OCI-LY3 (cell line): ENCODE results near the gene SNX25.
"Not testable (repeated sequence)": the region's sequence is repeated elsewhere in the genome, so short reads cannot be mapped to it uniquely, and the experiment has no call there.

ENCODE experiments used
- H2AFZ ChIP-seq: fragments of 200-600, 300-600 bp; shearing (Covaris generic); 2 replicates; pipeline ENCODE4 v1.6.0; 2014; ENCODE audit warnings: antibody characterized with exemption, low read depth, low read length
- H3K27ac ChIP-seq: fragments of 200-600, 300-600 bp; sonication (generic); 2 replicates; pipeline ENCODE4 v1.5.1; 2014; ENCODE audit warnings: mild to moderate bottlenecking, low read length, moderate library complexity, mixed read lengths
- H3K27me3 ChIP-seq: fragments of 200-600, 300-600 bp; sonication (generic); 2 replicates; pipeline ENCODE4 v1.6.1; 2014; ENCODE audit warnings: low read depth, low read length, mixed read lengths
- H3K36me3 ChIP-seq: fragments of 200-600, 300-600 bp; sonication (generic); replicated peaks from 2 replicates; pipeline ENCODE3; 2014; ENCODE audit warnings: low read depth, low read length, mixed read lengths
- H3K4me1 ChIP-seq: fragments of 300-600, 200-600 bp; sonication (generic); 2 replicates; pipeline ENCODE4 v1.6.1; 2014; ENCODE audit warnings: low read length, mixed read lengths
- H3K4me2 ChIP-seq: fragments of 200-600, 300-600 bp; sonication (generic); 2 replicates; pipeline ENCODE4 v1.6.1; 2014; ENCODE audit warnings: low read length, mixed read lengths
- H3K4me3 ChIP-seq: fragments of 300-600, 200-600 bp; sonication (generic); 2 replicates; pipeline ENCODE4 v1.5.1; 2014; ENCODE audit warnings: antibody characterized with exemption, mild to moderate bottlenecking, low read length, moderate library complexity
- H3K79me2 ChIP-seq: fragments of 300-600, 200-600 bp; shearing (Covaris generic); 2 replicates; pipeline ENCODE4 v1.6.1; 2014; ENCODE audit warnings: mild to moderate bottlenecking, low read length, mixed read lengths
- H3K9ac ChIP-seq: fragments of 300-600, 200-600 bp; shearing (Covaris generic); 2 replicates; pipeline ENCODE4 v1.6.0; 2014; ENCODE audit warnings: mild to moderate bottlenecking, low read length, moderate library complexity
- H3K9me3 ChIP-seq: fragments of 200-600, 300-600 bp; shearing (Covaris generic); 2 replicates; pipeline ENCODE4 v1.6.1; 2014; ENCODE audit warnings: low read length, mixed read lengths; ENCODE audit not compliant: insufficient read depth
- H4K20me1 ChIP-seq: fragments of 200-600, 300-600 bp; sonication (generic); 2 replicates; pipeline ENCODE4 v1.6.1; 2016; ENCODE audit warnings: low read length, mixed read lengths; ENCODE audit not compliant: insufficient read depth
- EZH2phosphoT487 ChIP-seq: fragments of 200-600 bp; shearing (Covaris generic); IDR thresholded peaks from 2 replicates; pipeline ENCODE4 v1.6.1; 2018; ENCODE audit warnings: antibody characterized with exemption, mixed run types, low read depth
- TF ChIP-seq, protein P1 (sequence below): fragments of 200-600, 300-600 bp; sonication (generic); IDR thresholded peaks from 2 replicates; pipeline ENCODE4 v1.5.1; 2014; ENCODE audit warnings: antibody characterized with exemption, low read length, low read depth

Gene SNX25

DNA sequence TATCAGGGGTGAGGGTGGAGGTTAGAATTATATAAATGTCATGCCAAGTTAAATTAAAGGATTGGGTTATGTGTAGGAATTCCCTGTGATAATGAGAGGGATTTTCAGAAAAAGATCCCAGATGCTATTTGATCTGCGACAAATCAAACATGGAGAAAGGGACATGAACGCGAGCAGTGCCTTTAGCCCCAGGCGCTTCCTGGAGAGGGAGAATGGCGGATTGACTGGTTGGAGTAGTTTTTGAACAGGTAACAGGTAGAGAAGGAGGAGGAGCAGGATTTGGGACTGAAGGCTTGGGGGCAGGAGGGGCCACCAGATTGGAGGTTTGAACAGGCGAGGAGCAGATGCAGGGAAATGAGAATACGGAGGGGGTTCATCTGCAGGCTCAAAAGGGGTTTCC lies 119.2 kb downstream of the SNX25 start:
- Histone ChIP-seq H3K4me1 (no peaks in the 10 kb centered on the region), H3K4me2 (no peak overlapping the region), H3K27ac (no peak overlapping the region), H3K27me3 (no peaks in the 10 kb centered on the region), H3K36me3 (no peaks in the 10 kb centered on the region), H3K79me2 (no peaks in the 10 kb centered on the region), H3K9me3 (no peaks in the 10 kb centered on the region), H2AFZ (no peak overlapping the region), H3K9ac (no peak overlapping the region), H3K4me3 (no peak overlapping the region), H4K20me1 (no peaks in the 10 kb centered on the region)
- TF ChIP-seq, protein P1, sequence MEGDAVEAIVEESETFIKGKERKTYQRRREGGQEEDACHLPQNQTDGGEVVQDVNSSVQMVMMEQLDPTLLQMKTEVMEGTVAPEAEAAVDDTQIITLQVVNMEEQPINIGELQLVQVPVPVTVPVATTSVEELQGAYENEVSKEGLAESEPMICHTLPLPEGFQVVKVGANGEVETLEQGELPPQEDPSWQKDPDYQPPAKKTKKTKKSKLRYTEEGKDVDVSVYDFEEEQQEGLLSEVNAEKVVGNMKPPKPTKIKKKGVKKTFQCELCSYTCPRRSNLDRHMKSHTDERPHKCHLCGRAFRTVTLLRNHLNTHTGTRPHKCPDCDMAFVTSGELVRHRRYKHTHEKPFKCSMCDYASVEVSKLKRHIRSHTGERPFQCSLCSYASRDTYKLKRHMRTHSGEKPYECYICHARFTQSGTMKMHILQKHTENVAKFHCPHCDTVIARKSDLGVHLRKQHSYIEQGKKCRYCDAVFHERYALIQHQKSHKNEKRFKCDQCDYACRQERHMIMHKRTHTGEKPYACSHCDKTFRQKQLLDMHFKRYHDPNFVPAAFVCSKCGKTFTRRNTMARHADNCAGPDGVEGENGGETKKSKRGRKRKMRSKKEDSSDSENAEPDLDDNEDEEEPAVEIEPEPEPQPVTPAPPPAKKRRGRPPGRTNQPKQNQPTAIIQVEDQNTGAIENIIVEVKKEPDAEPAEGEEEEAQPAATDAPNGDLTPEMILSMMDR: no peak
- TF ChIP-seq EZH2phosphoT487: no peak

- H3K27ac ChIP-seq, H3K79me2 ChIP-seq, H2AFZ ChIP-seq, H3K4me3 ChIP-seq, H3K36me3 ChIP-seq, H3K9me3 ChIP-seq, H3K27me3 ChIP-seq, H3K4me2 ChIP-seq, H3K9ac ChIP-seq, H3K4me1 ChIP-seq, H4K20me1 ChIP-seq: not testable (repeated sequence)
These were observed 120.6 kb downstream of the SNX25 start for GRCh38 chr4:185329879-185330510.

GRCh38 chr4:185332575-185333464 lies 123.4 kb downstream of the SNX25 start:
- Histone ChIP-seq H3K9ac (no peak overlapping the region), H3K27ac (no peak overlapping the region), H4K20me1 (no peaks in the 10 kb centered on the region), H3K4me1 (no peaks in the 10 kb centered on the region), H3K4me2 (no peak overlapping the region), H3K36me3 (no peaks in the 10 kb centered on the region), H2AFZ (no peak overlapping the region), H3K79me2 (no peaks in the 10 kb centered on the region), H3K9me3 (no peaks in the 10 kb centered on the region), H3K27me3 (no peaks in the 10 kb centered on the region), H3K4me3 (no peak overlapping the region)
- TF ChIP-seq EZH2phosphoT487: no peak
- TF ChIP-seq, protein P1: no peak

- Histone ChIP-seq H3K27ac (no peak overlapping the region), H3K4me2 (no peak overlapping the region), H3K79me2 (no peaks in the 10 kb centered on the region), H3K27me3 (no peaks in the 10 kb centered on the region), H4K20me1 (no peaks in the 10 kb centered on the region), H3K36me3 (no peaks in the 10 kb centered on the region), H2AFZ (no peak overlapping the region), H3K9ac (no peak overlapping the region), H3K4me1 (no peaks in the 10 kb centered on the region), H3K4me3 (no peak overlapping the region), H3K9me3 (no peaks in the 10 kb centered on the region)
- no peak for TF ChIP-seq EZH2phosphoT487
These were observed 124.9 kb downstream of the SNX25 start for GRCh38 chr4:185334326-185334725.

- no peak overlapping the region for H3K4me2 ChIP-seq
- H3K36me3 ChIP-seq: no peaks in the 10 kb centered on the region
- H3K79me2 ChIP-seq: no peaks in the 10 kb centered on the region
- TF ChIP-seq EZH2phosphoT487: no peak
- TF ChIP-seq, protein P1: no peak
- no peak overlapping the region for H3K27ac ChIP-seq
- H3K9me3 ChIP-seq: no peaks in the 10 kb centered on the region
- no peaks in the 10 kb centered on the region for H4K20me1 ChIP-seq
- H3K27me3 ChIP-seq: no peaks in the 10 kb centered on the region
- H2AFZ ChIP-seq: no peak overlapping the region
- no peak overlapping the region for H3K4me3 ChIP-seq
- no peaks in the 10 kb centered on the region for H3K4me1 ChIP-seq
- H3K9ac ChIP-seq: no peak overlapping the region
These were observed 126.2 kb downstream of the SNX25 start for GRCh38 chr4:185335579-185335978.
